ENCODE data around the gene CWC27. TPM values are rescaled to one million over a fixed set of nuclear protein-coding genes. Genes with fewer than 3 reads are reported as not detected.
A peak's percentile ranks its signal among the peaks of the same experiment; 100 is the strongest.

CWC27 gene
- polyA plus RNA-seq, 1 of the 3 experiments (the other 2 are of a cell fraction): 6.6 TPM

DNA sequence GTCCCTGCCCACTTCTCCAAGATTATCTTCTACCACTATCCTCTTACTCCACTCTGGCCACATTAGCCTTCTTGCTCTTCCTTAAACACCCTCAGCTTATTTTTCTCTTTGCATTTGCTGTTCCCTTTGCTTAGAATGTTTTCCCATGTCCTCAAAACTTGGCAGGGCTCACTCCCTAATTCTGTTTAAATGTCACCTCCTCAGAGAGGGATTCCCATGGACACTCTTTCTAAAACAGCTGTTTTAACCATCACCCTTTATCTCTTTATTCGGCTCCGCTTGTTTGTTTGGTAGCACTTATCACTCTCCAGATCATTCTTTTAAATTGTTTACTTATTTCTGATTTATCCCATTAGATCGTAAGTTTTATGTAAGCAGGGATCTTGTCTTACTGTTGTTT, 278.5 kb downstream of the CWC27 start:
- Histone ChIP-seq H3K36me3 (replicated peaks in 1 of 2; ENCODE audit: control insufficient read depth in 1 of 2, insufficient read depth in 2 of 2, low read length in 1 of 2) (no peaks in the 10 kb centered on the region), H3K4me3 (ENCODE audit: low read depth in 2 of 2, low read length in 1 of 2) (no peak overlapping the region), H4K20me1 (ENCODE audit: insufficient read depth) (no peaks in the 10 kb centered on the region), H3K4me2 (no peak overlapping the region), H3K4me1 (ENCODE audit: control insufficient read depth in 1 of 2, insufficient read depth in 2 of 2, low read depth in 1 of 2, low read length in 1 of 2) (0 out of 4 replicates have a peak, but pooled peaks cover 0 to under 1% of the 10 kb centered on the region in 2 experiments), H2AFZ (ENCODE audit: low read depth) (no peak overlapping the region), H3K9me2 (no peaks in the 10 kb centered on the region), H3K27me3 (ENCODE audit: insufficient read depth) (no peaks in the 10 kb centered on the region), H3K79me2 (ENCODE audit: insufficient read depth) (no peaks in the 10 kb centered on the region), H3K9me3 (no peaks in the 10 kb centered on the region), H3K27ac (ENCODE audit: low read depth in 2 of 2, low read length in 1 of 2) (no peak overlapping the region), H3K9ac (no peak overlapping the region), H3F3A (replicated peaks; ENCODE audit: insufficient read depth) (no peaks in the 10 kb centered on the region)
- WGBS (ENCODE audit: low lambda C conversion rate): 82% methylated on average over 3 of the region's 3 CpGs
- POLR2A ChIA-PET: no interaction called here
- CTCF ChIA-PET: interaction anchor here (1.6 to 3.4 kb wide), 2 partner anchors 10 to 236 kb away, joined by 4 to 13 read pairs; no protein-coding TSS in a partner anchor
- no peak for DNase-seq
- no peak for TF ChIP-seq NFIC (IDR thresholded peaks at IDR 0.05; ENCODE audit: borderline replicate concordance)
- TF ChIP-seq FOXJ3 (CRISPR knock-in tag; IDR thresholded peaks at IDR 0.05): no peak
- TF ChIP-seq NRF1 (IDR thresholded peaks at IDR 0.05; ENCODE audit: low read depth, low read length): no peak
- no peak for TF ChIP-seq FOXM1 (IDR thresholded peaks at IDR 0.05; ENCODE audit: low read depth)
- no peak for TF ChIP-seq TAF1 (IDR thresholded peaks at IDR 0.05; ENCODE audit: borderline replicate concordance, low read depth, low read length)

DNA sequence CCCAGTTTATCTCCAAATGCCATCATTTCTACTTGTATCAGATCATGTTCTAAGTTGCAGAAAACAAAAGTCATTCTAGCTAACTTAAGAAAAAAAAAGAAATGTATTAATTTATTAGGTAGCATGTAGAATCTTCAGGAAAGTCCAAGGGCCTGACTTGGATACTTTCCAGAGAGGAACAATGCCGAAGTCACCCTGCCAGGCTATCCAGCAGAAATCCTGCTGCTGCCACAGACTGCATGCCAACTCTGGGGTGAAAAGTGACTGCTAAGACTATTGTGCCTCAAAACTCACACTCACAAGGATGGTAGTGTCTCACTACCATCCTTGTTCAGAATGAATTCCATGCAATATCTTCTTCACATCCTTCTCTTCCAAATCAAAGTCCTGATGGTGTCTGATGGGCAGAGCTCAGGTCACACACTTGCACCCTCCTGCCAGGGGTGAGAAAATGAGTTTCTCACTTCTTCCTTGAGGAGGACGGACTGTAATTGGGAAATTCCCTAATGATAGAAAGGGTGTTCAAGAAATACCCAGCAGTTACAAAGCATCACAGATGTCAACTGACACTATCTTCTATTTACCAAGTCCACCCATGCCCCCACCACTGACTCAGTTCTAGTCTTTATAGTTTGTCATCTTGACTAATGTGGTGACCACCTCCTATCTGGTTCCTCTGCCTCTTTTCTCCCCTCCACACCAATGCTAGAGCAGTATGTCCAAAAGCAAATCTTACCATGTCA, 279.4 kb downstream of the CWC27 start:
- Histone ChIP-seq H3K27me3 (ENCODE audit: insufficient read depth) (no peaks in the 10 kb centered on the region), H3K36me3 (replicated peaks in 1 of 2; ENCODE audit: control insufficient read depth in 1 of 2, insufficient read depth in 2 of 2, low read length in 1 of 2) (no peaks in the 10 kb centered on the region), H2AFZ (ENCODE audit: low read depth) (no peak overlapping the region), H3F3A (replicated peaks; ENCODE audit: insufficient read depth) (no peaks in the 10 kb centered on the region), H3K9me2 (no peaks in the 10 kb centered on the region), H3K4me2 (no peak overlapping the region), H3K4me3 (ENCODE audit: low read depth in 2 of 2, low read length in 1 of 2) (no peak overlapping the region), H3K79me2 (ENCODE audit: insufficient read depth) (no peaks in the 10 kb centered on the region), H3K9ac (no peak overlapping the region), H4K20me1 (ENCODE audit: insufficient read depth) (no peaks in the 10 kb centered on the region), H3K9me3 (no peaks in the 10 kb centered on the region), H3K4me1 (ENCODE audit: control insufficient read depth in 1 of 2, insufficient read depth in 2 of 2, low read depth in 1 of 2, low read length in 1 of 2) (no peaks in the 10 kb centered on the region), H3K27ac (ENCODE audit: low read depth in 2 of 2, low read length in 1 of 2) (no peak overlapping the region)
- 70% methylated on average over 2 of the region's 2 CpGs for WGBS (ENCODE audit: low lambda C conversion rate)
- CTCF ChIA-PET: interaction anchor here (1.6 to 3.4 kb wide), 2 partner anchors 10 to 237 kb away, joined by 4 to 13 read pairs; no protein-coding TSS in a partner anchor
- DNase-seq: no peak
- TF ChIP-seq FOXM1 (IDR thresholded peaks at IDR 0.05; ENCODE audit: low read depth): no peak
- TF ChIP-seq, protein P1, sequence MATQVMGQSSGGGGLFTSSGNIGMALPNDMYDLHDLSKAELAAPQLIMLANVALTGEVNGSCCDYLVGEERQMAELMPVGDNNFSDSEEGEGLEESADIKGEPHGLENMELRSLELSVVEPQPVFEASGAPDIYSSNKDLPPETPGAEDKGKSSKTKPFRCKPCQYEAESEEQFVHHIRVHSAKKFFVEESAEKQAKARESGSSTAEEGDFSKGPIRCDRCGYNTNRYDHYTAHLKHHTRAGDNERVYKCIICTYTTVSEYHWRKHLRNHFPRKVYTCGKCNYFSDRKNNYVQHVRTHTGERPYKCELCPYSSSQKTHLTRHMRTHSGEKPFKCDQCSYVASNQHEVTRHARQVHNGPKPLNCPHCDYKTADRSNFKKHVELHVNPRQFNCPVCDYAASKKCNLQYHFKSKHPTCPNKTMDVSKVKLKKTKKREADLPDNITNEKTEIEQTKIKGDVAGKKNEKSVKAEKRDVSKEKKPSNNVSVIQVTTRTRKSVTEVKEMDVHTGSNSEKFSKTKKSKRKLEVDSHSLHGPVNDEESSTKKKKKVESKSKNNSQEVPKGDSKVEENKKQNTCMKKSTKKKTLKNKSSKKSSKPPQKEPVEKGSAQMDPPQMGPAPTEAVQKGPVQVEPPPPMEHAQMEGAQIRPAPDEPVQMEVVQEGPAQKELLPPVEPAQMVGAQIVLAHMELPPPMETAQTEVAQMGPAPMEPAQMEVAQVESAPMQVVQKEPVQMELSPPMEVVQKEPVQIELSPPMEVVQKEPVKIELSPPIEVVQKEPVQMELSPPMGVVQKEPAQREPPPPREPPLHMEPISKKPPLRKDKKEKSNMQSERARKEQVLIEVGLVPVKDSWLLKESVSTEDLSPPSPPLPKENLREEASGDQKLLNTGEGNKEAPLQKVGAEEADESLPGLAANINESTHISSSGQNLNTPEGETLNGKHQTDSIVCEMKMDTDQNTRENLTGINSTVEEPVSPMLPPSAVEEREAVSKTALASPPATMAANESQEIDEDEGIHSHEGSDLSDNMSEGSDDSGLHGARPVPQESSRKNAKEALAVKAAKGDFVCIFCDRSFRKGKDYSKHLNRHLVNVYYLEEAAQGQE (IDR thresholded peaks at IDR 0.05; ENCODE audit: low read depth, low read length): 0 out of 2 replicates have a peak, but pooled peaks have one; percentile 25
- TF ChIP-seq, protein P2, sequence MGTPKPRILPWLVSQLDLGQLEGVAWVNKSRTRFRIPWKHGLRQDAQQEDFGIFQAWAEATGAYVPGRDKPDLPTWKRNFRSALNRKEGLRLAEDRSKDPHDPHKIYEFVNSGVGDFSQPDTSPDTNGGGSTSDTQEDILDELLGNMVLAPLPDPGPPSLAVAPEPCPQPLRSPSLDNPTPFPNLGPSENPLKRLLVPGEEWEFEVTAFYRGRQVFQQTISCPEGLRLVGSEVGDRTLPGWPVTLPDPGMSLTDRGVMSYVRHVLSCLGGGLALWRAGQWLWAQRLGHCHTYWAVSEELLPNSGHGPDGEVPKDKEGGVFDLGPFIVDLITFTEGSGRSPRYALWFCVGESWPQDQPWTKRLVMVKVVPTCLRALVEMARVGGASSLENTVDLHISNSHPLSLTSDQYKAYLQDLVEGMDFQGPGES (IDR thresholded peaks at IDR 0.05; ENCODE audit: low read depth, low read length): no peak
- POLR2A ChIA-PET: no interaction called here

All from SK-N-SH (cell line).